ENCODE results near the gene EYS. TPM values are rescaled to one million over a fixed set of nuclear protein-coding genes. Genes with fewer than 3 reads are reported as not detected.

Gene EYS
- total and polyA plus RNA-seq, 2 donors from 2014 or later, result not detected

DNA sequence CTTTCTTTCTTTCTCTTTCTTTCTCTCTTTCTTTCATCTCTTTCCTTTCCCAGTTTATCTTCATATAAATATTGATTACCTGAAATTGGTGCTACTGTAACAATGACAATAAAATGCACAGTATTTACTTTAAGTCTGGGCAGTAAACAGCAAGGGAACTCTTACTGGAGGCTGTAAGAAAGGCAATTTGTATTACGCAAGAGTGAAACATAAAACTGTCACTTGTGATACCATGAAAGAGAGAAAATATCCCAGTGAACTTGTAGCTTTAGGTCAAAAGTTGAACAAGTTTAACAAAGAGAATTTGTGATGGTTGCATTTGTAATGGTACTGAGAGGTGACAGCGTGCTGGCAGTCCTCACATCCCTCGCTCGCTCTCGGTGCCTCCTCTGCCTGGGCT is 80.0 kb downstream of the EYS start:
- FAIRE-seq (no peak), DNase-seq (no peak)
- no peak overlapping the region for H3K9ac ChIP-seq (ENCODE audit: low read length in 3 of 3)
- TF ChIP-seq, protein P1, sequence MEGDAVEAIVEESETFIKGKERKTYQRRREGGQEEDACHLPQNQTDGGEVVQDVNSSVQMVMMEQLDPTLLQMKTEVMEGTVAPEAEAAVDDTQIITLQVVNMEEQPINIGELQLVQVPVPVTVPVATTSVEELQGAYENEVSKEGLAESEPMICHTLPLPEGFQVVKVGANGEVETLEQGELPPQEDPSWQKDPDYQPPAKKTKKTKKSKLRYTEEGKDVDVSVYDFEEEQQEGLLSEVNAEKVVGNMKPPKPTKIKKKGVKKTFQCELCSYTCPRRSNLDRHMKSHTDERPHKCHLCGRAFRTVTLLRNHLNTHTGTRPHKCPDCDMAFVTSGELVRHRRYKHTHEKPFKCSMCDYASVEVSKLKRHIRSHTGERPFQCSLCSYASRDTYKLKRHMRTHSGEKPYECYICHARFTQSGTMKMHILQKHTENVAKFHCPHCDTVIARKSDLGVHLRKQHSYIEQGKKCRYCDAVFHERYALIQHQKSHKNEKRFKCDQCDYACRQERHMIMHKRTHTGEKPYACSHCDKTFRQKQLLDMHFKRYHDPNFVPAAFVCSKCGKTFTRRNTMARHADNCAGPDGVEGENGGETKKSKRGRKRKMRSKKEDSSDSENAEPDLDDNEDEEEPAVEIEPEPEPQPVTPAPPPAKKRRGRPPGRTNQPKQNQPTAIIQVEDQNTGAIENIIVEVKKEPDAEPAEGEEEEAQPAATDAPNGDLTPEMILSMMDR (IDR thresholded peaks at IDR 0.05; ENCODE audit: borderline replicate concordance, extremely low read depth, insufficient read depth), result no peak
- no peaks in the 10 kb centered on the region for H3K27me3 ChIP-seq (ENCODE audit: control insufficient read depth, insufficient read depth, low read length)
- H3K9me3 ChIP-seq (ENCODE audit: control insufficient read depth in 2 of 3, insufficient read depth in 1 of 3, low read length in 3 of 3), result no peaks in the 10 kb centered on the region
- intact Hi-C loops (cut with DNase I), result no loop called here
- no peak overlapping the region for H3K4me3 ChIP-seq (ENCODE audit: low read length in 3 of 3)
- H3K4me1 ChIP-seq (ENCODE audit: control insufficient read depth in 2 of 3, insufficient read depth in 2 of 3, low read depth in 1 of 3, low read length in 3 of 3), result no peaks in the 10 kb centered on the region
- no peaks in the 10 kb centered on the region for H3K36me3 ChIP-seq (ENCODE audit: control insufficient read depth in 2 of 3, insufficient read depth in 3 of 3, low read length in 3 of 3)
- H3K27ac ChIP-seq (ENCODE audit: low read depth in 2 of 2, low read length in 2 of 2), result no peak overlapping the region

DNA sequence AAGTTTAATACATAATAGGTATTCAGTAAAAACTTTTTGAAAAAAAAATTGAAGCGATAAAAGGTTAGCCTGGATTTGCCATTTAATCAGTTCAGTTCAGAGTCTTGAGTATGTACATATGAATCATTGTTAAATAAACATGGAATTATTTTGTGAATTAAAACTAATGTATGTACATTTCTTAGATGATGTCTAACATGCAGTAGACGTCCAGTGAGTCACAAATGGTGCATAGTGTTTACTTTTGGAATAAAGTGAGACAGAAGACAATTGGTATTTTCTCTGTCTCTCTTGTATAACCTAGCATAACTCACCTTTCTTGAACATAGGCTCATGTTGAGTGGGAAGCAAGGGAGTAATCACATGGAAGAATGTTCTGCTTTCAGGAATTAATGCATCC is 83.5 kb downstream of the EYS start:
- intact Hi-C loops (cut with DNase I), result no loop called here
- DNase-seq, result no peak
- Histone ChIP-seq H3K9me3 (ENCODE audit: control insufficient read depth in 2 of 3, insufficient read depth in 1 of 3, low read length in 3 of 3) (peaks cover 0 to 2% (median 0%) of the 10 kb centered on the region in 3 donors), H3K27ac (ENCODE audit: low read depth in 2 of 2, low read length in 2 of 2) (no peak overlapping the region), H3K36me3 (ENCODE audit: control insufficient read depth in 2 of 3, insufficient read depth in 3 of 3, low read length in 3 of 3) (no peaks in the 10 kb centered on the region), H3K4me1 (ENCODE audit: control insufficient read depth in 2 of 3, insufficient read depth in 2 of 3, low read depth in 1 of 3, low read length in 3 of 3) (no peaks in the 10 kb centered on the region), H3K9ac (ENCODE audit: low read length in 3 of 3) (no peak overlapping the region), H3K27me3 (ENCODE audit: control insufficient read depth, insufficient read depth, low read length) (no peaks in the 10 kb centered on the region), H3K4me3 (ENCODE audit: low read length in 3 of 3) (no peak overlapping the region)
- TF ChIP-seq, protein P1 (IDR thresholded peaks at IDR 0.05; ENCODE audit: borderline replicate concordance, extremely low read depth, insufficient read depth), result no peak
- FAIRE-seq, result no peak

DNA sequence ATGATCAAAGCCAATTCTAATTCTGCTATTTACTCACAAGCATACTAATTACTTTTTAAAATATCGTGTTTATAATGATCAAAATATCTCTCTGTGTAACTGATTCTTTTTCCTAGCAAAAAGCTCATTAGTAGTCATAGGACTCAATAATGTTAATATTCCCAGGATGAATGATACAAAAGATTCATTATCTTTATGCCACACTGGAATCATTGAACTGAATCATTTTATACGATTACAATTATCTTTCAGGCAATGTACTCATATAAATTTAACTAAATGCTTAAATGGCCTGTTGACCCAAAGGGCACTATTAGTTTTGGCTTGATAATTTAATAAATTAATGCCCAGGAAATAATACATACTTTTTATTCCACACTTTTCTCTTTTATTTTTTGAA is 96.3 kb downstream of the EYS start:
- FAIRE-seq (no peak), DNase-seq (no peak)
- Histone ChIP-seq H3K9ac (ENCODE audit: low read length in 3 of 3) (no peak overlapping the region), H3K4me3 (ENCODE audit: low read length in 3 of 3) (no peak overlapping the region), H3K9me3 (ENCODE audit: control insufficient read depth in 2 of 3, insufficient read depth in 1 of 3, low read length in 3 of 3) (no peaks in the 10 kb centered on the region), H3K27ac (ENCODE audit: low read depth in 2 of 2, low read length in 2 of 2) (no peak overlapping the region), H3K4me1 (ENCODE audit: control insufficient read depth in 2 of 3, insufficient read depth in 2 of 3, low read depth in 1 of 3, low read length in 3 of 3) (no peaks in the 10 kb centered on the region), H3K36me3 (ENCODE audit: control insufficient read depth in 2 of 3, insufficient read depth in 3 of 3, low read length in 3 of 3) (no peaks in the 10 kb centered on the region), H3K27me3 (ENCODE audit: control insufficient read depth, insufficient read depth, low read length) (no peaks in the 10 kb centered on the region)
- intact Hi-C loops (cut with DNase I), result no loop called here
- TF ChIP-seq, protein P1 (IDR thresholded peaks at IDR 0.05; ENCODE audit: borderline replicate concordance, extremely low read depth, insufficient read depth), result no peak

DNA sequence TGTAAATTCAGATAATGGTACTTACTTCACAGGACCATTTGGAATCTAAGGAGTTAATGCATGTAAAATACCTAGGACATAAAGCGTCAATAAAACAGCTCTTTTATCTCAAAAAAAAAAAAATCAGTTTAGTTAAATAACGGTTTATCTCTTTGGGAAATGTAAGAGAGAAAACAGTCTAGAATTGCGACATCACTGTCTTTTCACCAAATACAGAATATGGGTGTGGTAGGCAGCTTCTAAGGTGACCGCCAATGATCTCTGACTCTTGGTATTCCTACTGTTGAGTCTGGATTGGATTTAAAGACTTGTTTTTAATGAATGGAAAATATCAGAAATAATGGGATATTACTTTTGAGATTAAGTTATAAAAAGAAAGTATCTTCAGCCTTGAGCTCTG is 111.5 kb downstream of the EYS start:
- Histone ChIP-seq H3K9ac (ENCODE audit: low read length in 3 of 3) (no peak overlapping the region), H3K27me3 (ENCODE audit: control insufficient read depth, insufficient read depth, low read length) (no peaks in the 10 kb centered on the region)
- intact Hi-C loops (cut with DNase I), result no loop called here

More for the DNA sequence above, 111.5 kb downstream of the EYS start:
- TF ChIP-seq, protein P1 (IDR thresholded peaks at IDR 0.05; ENCODE audit: borderline replicate concordance, extremely low read depth, insufficient read depth), result no peak
- FAIRE-seq, result no peak
- H3K27ac ChIP-seq (ENCODE audit: low read depth in 2 of 2, low read length in 2 of 2), result no peak overlapping the region
- no peaks in the 10 kb centered on the region for H3K36me3 ChIP-seq (ENCODE audit: control insufficient read depth in 2 of 3, insufficient read depth in 3 of 3, low read length in 3 of 3)
- H3K4me3 ChIP-seq (ENCODE audit: low read length in 3 of 3), result no peak overlapping the region
- no peaks in the 10 kb centered on the region for H3K4me1 ChIP-seq (ENCODE audit: control insufficient read depth in 2 of 3, insufficient read depth in 2 of 3, low read depth in 1 of 3, low read length in 3 of 3)
- no peak for DNase-seq
- peaks cover 0 to 2% (median 0%) of the 10 kb centered on the region in 3 donors for H3K9me3 ChIP-seq (ENCODE audit: control insufficient read depth in 2 of 3, insufficient read depth in 1 of 3, low read length in 3 of 3)

Data from kidney (tissue), 14 donors.